HepG2 (cell line): ENCODE results near the gene TNRC18. TPM values are rescaled to one million over a fixed set of nuclear protein-coding genes. Genes with fewer than 3 reads are reported as not detected.

ENCODE experiments used
- CENPT ChIP-seq: sonication (generic); formaldehyde crosslinking; IDR thresholded peaks from 2 replicates; pipeline ENCODE4 v1.8.0; 2022; ENCODE audit warnings: low read depth, mild to moderate bottlenecking, moderate library complexity, missing genetic modification reagents
- HNRNPUL1 ChIP-seq: fragments of 200-400 bp; formaldehyde crosslinking; IDR thresholded peaks from 2 replicates; pipeline ENCODE4 v1.6.1; 2017; ENCODE audit warnings: low read depth, mild to moderate bottlenecking, low read length, moderate library complexity
- KDM6A ChIP-seq: IDR thresholded peaks from 2 replicates; pipeline ENCODE4 v1.6.1; 2016; ENCODE audit warnings: low read depth
- KLF13 ChIP-seq: sonication (generic); formaldehyde crosslinking; IDR thresholded peaks from 2 replicates; pipeline ENCODE4 v1.4.0; 2020; ENCODE audit warnings: mild to moderate bottlenecking, missing genetic modification reagents
- MED8 ChIP-seq: sonication (generic); formaldehyde crosslinking; IDR thresholded peaks from 2 replicates; pipeline ENCODE4 v1.8.1; 2023; ENCODE audit warnings: mild to moderate bottlenecking, missing genetic modification reagents; ENCODE audit not compliant: insufficient replicate concordance
- MEIS2 ChIP-seq: sonication (generic); formaldehyde crosslinking; IDR thresholded peaks from 2 replicates; pipeline ENCODE4 v1.9.0; 2021; ENCODE audit warnings: mild to moderate bottlenecking, missing genetic modification reagents
- MTA1 ChIP-seq: sonication (generic); formaldehyde crosslinking; IDR thresholded peaks from 2 replicates; pipeline ENCODE4 v1.4.0; 2020; ENCODE audit warnings: missing genetic modification reagents, mild to moderate bottlenecking, borderline replicate concordance
- MTERF4 ChIP-seq: sonication (generic); formaldehyde crosslinking; IDR thresholded peaks from 2 replicates; pipeline ENCODE4 v1.8.0; 2023; ENCODE audit warnings: mild to moderate bottlenecking, missing genetic modification reagents
- NBN ChIP-seq: fragments of 450-650 bp; conservative IDR thresholded peaks from 2 replicates; pipeline ENCODE4 v1.6.1; 2017
- PHF21A ChIP-seq: sonication (generic); formaldehyde crosslinking; IDR thresholded peaks from 2 replicates; pipeline ENCODE4 v1.5.0; 2020; ENCODE audit warnings: mild to moderate bottlenecking, missing genetic modification reagents
- PRMT3 ChIP-seq: sonication (generic); formaldehyde crosslinking; IDR thresholded peaks from 2 replicates; pipeline ENCODE4 v1.8.1; 2022; ENCODE audit warnings: low read depth, mild to moderate bottlenecking, moderate library complexity, missing genetic modification reagents, borderline replicate concordance
- RXRB ChIP-seq: IDR thresholded peaks from 2 replicates; pipeline ENCODE4 v1.6.1; 2016; ENCODE audit warnings: borderline replicate concordance, missing genetic modification reagents, missing compliant biosample characterization
- SRSF1 ChIP-seq: fragments of 200-400 bp; formaldehyde crosslinking; optimal IDR thresholded peaks from 2 replicates; pipeline ENCODE3; 2017; ENCODE audit warnings: mild to moderate bottlenecking, low read depth, low read length, moderate library complexity
- TBL1XR1 ChIP-seq: fragments of 150-350 bp; IDR thresholded peaks from 2 replicates; pipeline ENCODE4 v1.6.1; 2014; ENCODE audit warnings: borderline replicate concordance, low read length; ENCODE audit not compliant: partially characterized antibody
- TBP ChIP-seq: sonication (generic); formaldehyde crosslinking; IDR thresholded peaks from 2 replicates; pipeline ENCODE4 v1.5.0; 2020; ENCODE audit warnings: missing genetic modification reagents
- THAP8 ChIP-seq: sonication (generic); formaldehyde crosslinking; IDR thresholded peaks from 2 replicates; pipeline ENCODE4 v1.5.1; 2020; ENCODE audit warnings: missing genetic modification reagents, mild to moderate bottlenecking, borderline replicate concordance
- U2AF1 ChIP-seq: fragments of 200-400 bp; formaldehyde crosslinking; optimal IDR thresholded peaks from 2 replicates; pipeline ENCODE3; 2017; ENCODE audit warnings: mild to moderate bottlenecking, low read depth, low read length
- ZBTB7A ChIP-seq: sonication (generic); formaldehyde crosslinking; IDR thresholded peaks from 2 replicates; pipeline ENCODE4 v1.8.0; 2022; ENCODE audit warnings: mild to moderate bottlenecking, missing genetic modification reagents
- ZFP91 ChIP-seq: sonication (generic); formaldehyde crosslinking; IDR thresholded peaks from 2 replicates; pipeline ENCODE4 v1.9.0; 2022; ENCODE audit warnings: missing genetic modification reagents, mild to moderate bottlenecking, borderline replicate concordance
- ZNF281 ChIP-seq: sonication (generic); formaldehyde crosslinking; IDR thresholded peaks from 2 replicates; pipeline ENCODE4 v1.4.0; 2020; ENCODE audit warnings: missing genetic modification reagents, borderline replicate concordance
- ZNF558 ChIP-seq: sonication (generic); formaldehyde crosslinking; IDR thresholded peaks from 2 replicates; pipeline ENCODE4 v1.9.0; 2022; ENCODE audit warnings: mild to moderate bottlenecking, missing genetic modification reagents, borderline replicate concordance
- ZNF768 ChIP-seq: sonication (generic); formaldehyde crosslinking; IDR thresholded peaks from 2 replicates; pipeline ENCODE4 v1.4.0; 2020; ENCODE audit warnings: missing genetic modification reagents
- ZNF891 ChIP-seq: sonication (generic); formaldehyde crosslinking; IDR thresholded peaks from 2 replicates; pipeline ENCODE4 v1.5.0; 2020; ENCODE audit warnings: mild to moderate bottlenecking, missing genetic modification reagents
- polyA plus RNA-seq, 8 experiments: library from polyadenylated mRNA; depleted of rRNA in 3 of 8; stranded (reverse) in 7 of 8; unstranded in 1 of 8; fragments of >200 nt; fragmentation: Illumina TruSeq in 4 of 8; extraction: Trizol in 4 of 8; gene quantifications; 2 replicates each; pipeline versions ENCODE4 v1.2.1 to v1.2.3, GENCODE V29; 2011 to 2016; ENCODE audit warnings: low read depth in 4 of 8, missing spikeins in 1 of 8, mixed read lengths in 1 of 8; ENCODE audit not compliant: insufficient read depth in 1 of 8
- total RNA-seq, 5 experiments: library from RNA; depleted of rRNA; stranded (reverse); fragments of >200 nt; fragmentation: Illumina TruSeq; extraction: Trizol; gene quantifications; 2 replicates each; pipeline ENCODE4 v1.2.3, GENCODE V29; 2016; ENCODE audit warnings: low read depth in 1 of 5

TNRC18 gene
- total and polyA plus RNA-seq, 2 of the 13 experiments (the other 11 are each of a cell fraction or from before 2014, with no cell fraction given), result 11.7 to 17.4 TPM

- no peak for TF ChIP-seq MEIS2 (CRISPR knock-in tag)
- peak; percentile 69; the same call in 1 of the 2 replicates for TF ChIP-seq ZNF281 (CRISPR knock-in tag)
- no peak for TF ChIP-seq TBL1XR1
- no peak for TF ChIP-seq NBN
- TF ChIP-seq MTERF4 (CRISPR knock-in tag), result 0 out of 2 replicates have a peak, but pooled peaks have one; percentile 21
- TF ChIP-seq KDM6A (CRISPR knock-in tag), result no peak
- no peak for TF ChIP-seq ZFP91 (CRISPR knock-in tag)
- no peak for TF ChIP-seq RXRB (CRISPR knock-in tag)
- TF ChIP-seq U2AF1, result no peak
- no peak for TF ChIP-seq TBP
- no peak for TF ChIP-seq THAP8 (CRISPR knock-in tag)
- no peak for TF ChIP-seq SRSF1
- TF ChIP-seq PHF21A (CRISPR knock-in tag), result peak; percentile 60; the same call in 1 of the 2 replicates
- no peak for TF ChIP-seq ZNF891 (CRISPR knock-in tag)
- no peak for TF ChIP-seq HNRNPUL1
- no peak for TF ChIP-seq ZNF768
- TF ChIP-seq MED8 (CRISPR knock-in tag), result no peak
- TF ChIP-seq PRMT3 (CRISPR knock-in tag), result no peak
- no peak for TF ChIP-seq ZBTB7A (CRISPR knock-in tag)
- TF ChIP-seq MTA1 (CRISPR knock-in tag), result 0 out of 2 replicates have a peak, but pooled peaks have one; percentile 15
- TF ChIP-seq ZNF558, result 0 out of 2 replicates have a peak, but pooled peaks have one; percentile 80
- TF ChIP-seq KLF13 (CRISPR knock-in tag), result no peak
- TF ChIP-seq CENPT, result no peak
Observed at GRCh38 chr7:5419539-5420066, 4.0 kb downstream of the TNRC18 start (continued).
